LNCaP clone FGC (cell line): ENCODE data around the gene TMCO4.
A peak's percentile ranks its signal among the peaks of the same experiment; 100 is the strongest.

Experiments
- DNase-seq: peaks from one replicate; pipeline ENCODE4 v3.0.0-alpha.2; 2011; ENCODE audit warnings: low read depth
- H3K4me3 ChIP-seq: 2 replicates; pipeline ENCODE4 v1.5.1; 2011; ENCODE audit warnings: mild to moderate bottlenecking, low read depth, low read length, control low read depth
- CTCF ChIP-seq: IDR thresholded peaks from 2 replicates; pipeline ENCODE4 v1.5.1; 2012; ENCODE audit warnings: mild to moderate bottlenecking; ENCODE audit not compliant: control insufficient read depth, insufficient read depth; ENCODE audit errors: extremely low read depth

TMCO4 gene

DNA sequence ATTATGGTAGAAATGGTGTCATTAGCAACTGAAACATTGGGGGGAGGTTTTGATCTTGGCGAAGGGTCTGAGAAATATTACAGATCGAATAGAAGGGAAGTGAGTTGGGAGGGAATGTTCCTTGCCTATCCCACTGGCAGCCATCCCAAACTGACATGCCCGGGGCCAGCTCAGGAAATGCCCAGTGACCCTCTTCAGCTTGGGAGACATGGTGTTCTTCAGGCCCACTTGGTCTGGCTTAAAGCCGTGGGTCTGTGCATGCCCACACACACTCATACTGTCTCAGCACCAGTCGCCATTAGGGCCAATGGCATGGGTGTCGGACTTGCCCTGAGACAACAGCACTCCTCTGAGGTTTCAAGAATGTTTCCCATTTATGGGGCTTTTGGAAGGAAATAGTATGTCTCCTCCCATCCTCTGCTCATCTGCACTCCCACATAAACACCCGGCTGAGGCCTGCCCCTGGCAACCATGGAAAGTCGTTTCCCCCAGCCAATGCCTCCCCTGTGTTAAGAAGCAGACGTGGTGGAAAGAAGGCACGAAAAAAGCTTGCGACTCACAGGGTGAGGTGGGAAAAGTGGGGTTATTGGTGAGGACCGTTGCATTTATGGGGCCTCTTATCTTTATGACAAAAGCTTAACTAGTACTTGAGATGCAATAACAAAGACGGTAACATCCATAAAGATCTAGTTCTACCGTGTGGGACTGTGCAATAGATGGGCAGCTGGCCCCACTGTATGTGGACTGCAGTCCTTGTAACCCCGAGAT is 13.3 kb upstream of the TMCO4 start:
- TF ChIP-seq CTCF = no peak
- DNase-seq = no peak
- H3K4me3 ChIP-seq = no peak overlapping the region

DNA sequence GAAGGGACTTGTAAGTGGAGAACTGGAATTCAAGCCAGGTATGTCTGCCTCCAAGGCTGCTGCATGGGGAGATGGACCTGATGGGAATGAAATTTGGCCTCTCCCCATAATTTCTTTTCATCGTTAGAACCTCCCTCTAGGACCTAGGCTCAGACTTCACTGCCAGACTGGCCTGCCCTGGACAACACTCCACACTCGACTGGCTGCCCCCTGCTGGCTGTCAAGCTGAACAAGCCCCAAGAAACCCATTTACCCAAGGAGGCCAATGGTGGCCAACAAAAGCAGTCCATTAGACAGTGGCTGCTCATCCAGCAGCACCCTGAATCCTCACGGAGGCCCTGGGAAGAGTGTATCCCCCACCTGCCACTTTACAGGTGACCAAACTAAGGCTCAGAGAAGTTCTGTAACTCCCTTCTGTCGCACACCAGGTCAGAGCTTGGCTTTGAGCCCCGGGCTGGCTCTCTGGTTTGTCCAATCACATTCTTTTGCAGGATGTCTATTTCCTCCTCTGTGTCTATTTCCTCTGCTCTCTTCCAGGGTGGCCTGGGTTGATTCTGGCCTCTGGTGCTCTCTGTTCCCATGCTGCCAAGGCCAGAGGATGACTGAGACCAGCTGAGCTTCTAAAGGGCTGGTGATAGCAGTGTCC is 11.6 kb upstream of the TMCO4 start:
- peak; percentile 25; the same call in 1 of the 2 replicates for TF ChIP-seq CTCF
- H3K4me3 ChIP-seq = no peak overlapping the region

GRCh38 chr1:19809044-19809750 is 9.5 kb upstream of the TMCO4 start:
- H3K4me3 ChIP-seq = no peak overlapping the region
- TF ChIP-seq CTCF = no peak
- no peak for DNase-seq

More for the DNA sequence above, 11.6 kb upstream of the TMCO4 start:
- DNase-seq = no peak

DNA sequence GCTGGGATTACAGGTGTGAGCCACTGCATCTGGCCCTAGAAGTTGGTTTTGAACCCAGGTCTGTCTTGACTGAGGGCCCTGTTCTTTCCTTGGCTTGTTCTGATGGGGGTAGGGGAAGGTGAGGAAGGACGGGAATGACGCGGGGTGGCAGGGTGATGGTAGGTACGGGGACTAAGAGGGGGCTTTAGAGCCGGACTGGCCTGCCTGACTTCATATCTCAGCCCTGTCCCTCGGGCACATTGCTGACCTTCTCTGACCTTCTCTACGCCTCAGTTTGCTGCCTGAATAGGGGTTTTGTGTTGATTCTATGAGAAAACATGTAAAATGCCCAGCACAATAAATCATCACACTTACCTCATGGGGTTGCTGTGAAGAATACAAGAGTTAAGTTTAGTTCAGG is 8.6 kb upstream of the TMCO4 start:
- TF ChIP-seq CTCF = no peak
- H3K4me3 ChIP-seq = no peak overlapping the region
- no peak for DNase-seq

GRCh38 chr1:19804831-19805251 is 5.1 kb upstream of the TMCO4 start:
- no peak for DNase-seq
- H3K4me3 ChIP-seq = no peak overlapping the region
- TF ChIP-seq CTCF = no peak

DNA sequence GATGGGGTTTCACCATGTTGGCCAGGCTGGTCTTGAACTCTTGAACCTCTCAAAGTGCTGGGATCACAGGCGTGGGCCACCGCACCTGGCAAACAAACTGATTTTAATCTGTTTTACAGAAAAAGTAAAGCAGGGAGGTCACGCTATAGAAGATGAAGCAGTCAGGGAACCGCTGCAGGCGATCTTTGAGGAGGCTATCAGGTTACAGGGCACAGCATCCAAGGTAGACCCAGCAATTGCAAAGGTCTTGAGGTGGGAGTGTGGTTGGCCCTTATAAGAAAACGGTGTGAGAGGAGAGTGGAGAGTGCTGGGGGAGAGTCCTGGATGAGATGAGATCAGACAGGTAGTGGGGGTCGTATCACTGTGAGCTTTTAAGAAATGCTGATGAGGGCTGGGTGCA is 2.6 kb upstream of the TMCO4 start:
- H3K4me3 ChIP-seq = no peak overlapping the region
- DNase-seq = no peak
- TF ChIP-seq CTCF = no peak
